ENCODE results near the gene RNF145. TPM values are rescaled to one million over a fixed set of nuclear protein-coding genes. Genes with fewer than 3 reads are reported as not detected.

RNF145 gene
- total RNA-seq, 4 donors from 2014 or later: 49.7 to 82.3 (median 72.3) TPM

DNA sequence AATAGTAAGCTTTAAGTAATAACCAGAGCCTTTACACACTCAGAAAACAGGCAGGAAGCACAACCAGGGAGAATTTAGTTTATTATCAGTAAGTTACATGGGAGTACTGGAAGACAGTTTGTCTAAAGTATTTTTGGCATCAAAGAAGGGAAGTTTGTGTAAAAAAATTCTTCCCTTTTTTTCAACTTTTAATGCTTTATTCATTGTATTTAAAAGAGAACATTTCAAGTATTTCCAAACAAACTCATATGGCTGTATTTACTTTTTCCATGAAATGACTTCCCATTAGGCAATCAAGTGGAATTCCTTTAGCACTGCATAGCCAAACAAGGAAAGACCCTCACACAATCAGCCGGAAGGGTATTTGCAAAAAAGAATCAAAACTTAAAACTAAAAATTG is 26.7 kb downstream of the RNF145 start:
- Histone ChIP-seq H3K36me3 (peaks cover 0 to 7% (median 0%) of the 10 kb centered on the region in 3 donors), H3K27ac (peak overlapping the region; percentile 53 to 77 (median 62)), H3K9me3 (no peaks in the 10 kb centered on the region), H3K4me1 (peaks cover 24 to 98% (median 65%) of the 10 kb centered on the region in 3 donors), H3K27me3 (no peaks in the 10 kb centered on the region), H3K4me3 (no peak overlapping the region)
- WGBS, 2 donors: 53 to 75% methylated on average over 1 of the region's 1 CpG
- intact Hi-C loops (cut with DNase I): no loop called here
- DNase-seq: no peak
- TF ChIP-seq, protein P1, sequence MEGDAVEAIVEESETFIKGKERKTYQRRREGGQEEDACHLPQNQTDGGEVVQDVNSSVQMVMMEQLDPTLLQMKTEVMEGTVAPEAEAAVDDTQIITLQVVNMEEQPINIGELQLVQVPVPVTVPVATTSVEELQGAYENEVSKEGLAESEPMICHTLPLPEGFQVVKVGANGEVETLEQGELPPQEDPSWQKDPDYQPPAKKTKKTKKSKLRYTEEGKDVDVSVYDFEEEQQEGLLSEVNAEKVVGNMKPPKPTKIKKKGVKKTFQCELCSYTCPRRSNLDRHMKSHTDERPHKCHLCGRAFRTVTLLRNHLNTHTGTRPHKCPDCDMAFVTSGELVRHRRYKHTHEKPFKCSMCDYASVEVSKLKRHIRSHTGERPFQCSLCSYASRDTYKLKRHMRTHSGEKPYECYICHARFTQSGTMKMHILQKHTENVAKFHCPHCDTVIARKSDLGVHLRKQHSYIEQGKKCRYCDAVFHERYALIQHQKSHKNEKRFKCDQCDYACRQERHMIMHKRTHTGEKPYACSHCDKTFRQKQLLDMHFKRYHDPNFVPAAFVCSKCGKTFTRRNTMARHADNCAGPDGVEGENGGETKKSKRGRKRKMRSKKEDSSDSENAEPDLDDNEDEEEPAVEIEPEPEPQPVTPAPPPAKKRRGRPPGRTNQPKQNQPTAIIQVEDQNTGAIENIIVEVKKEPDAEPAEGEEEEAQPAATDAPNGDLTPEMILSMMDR (IDR thresholded peaks at IDR 0.05): no peak
- TF ChIP-seq POLR2A (IDR thresholded peaks at IDR 0.05): no peak

DNA sequence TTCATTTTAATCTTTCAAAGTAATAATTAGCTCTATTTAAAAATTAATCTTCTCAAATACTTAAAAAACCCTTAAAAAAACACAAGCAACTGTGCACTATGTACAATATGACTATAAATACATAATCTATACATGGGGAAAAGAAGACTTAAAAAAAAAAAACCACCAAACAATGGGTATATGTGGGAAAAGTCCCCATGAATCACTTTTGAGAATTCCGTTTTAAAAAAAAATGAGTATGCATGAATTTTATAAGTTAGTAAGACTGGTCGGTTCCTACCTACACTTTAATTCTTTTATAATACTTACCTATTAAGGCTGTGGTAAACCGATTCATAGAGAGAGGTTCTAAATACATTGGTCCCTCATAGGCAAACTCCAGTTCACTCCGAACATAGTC is 27.7 kb downstream of the RNF145 start:
- 61 to 68% methylated on average over 4 of the region's 4 CpGs for WGBS, 2 donors
- peaks cover 17 to 98% (median 61%) of the 10 kb centered on the region in 3 donors for H3K4me1 ChIP-seq
- no peak for DNase-seq
- no peak overlapping the region for H3K4me3 ChIP-seq
- TF ChIP-seq, protein P1 (IDR thresholded peaks at IDR 0.05): no peak
- TF ChIP-seq POLR2A (IDR thresholded peaks at IDR 0.05): no peak
- H3K27me3 ChIP-seq: no peaks in the 10 kb centered on the region
- no peaks in the 10 kb centered on the region for H3K9me3 ChIP-seq
- H3K36me3 ChIP-seq: peaks cover 0 to 13% (median 0%) of the 10 kb centered on the region in 3 donors
- intact Hi-C loops (cut with DNase I): no loop called here
- peak overlapping the region in 3 of 4 donors; percentile 53 to 77 (median 69) for H3K27ac ChIP-seq

DNA sequence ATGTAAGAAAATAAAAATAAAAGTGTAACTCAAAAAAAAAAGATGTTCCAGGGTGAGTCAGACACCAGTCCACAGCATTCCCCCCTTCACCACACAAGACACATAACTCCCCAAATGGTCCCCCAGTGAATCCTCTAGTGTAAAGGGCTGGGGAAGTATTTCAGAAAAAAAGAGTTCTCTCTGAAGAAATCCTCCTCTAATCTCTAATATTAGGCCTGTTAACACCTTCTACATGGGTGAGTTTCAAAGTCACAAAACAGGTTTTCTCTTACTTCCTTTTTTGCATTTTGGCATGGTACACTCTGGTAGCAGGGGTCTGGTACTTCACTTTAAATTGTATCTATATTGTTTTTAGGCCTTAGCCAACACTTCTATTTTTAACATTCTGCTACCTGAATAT is 28.2 kb downstream of the RNF145 start:
- no peaks in the 10 kb centered on the region for H3K9me3 ChIP-seq
- DNase-seq: no peak
- H3K27ac ChIP-seq: peak overlapping the region in 3 of 4 donors; percentile 53 to 77 (median 69)
- no peak for TF ChIP-seq POLR2A (IDR thresholded peaks at IDR 0.05)
- TF ChIP-seq, protein P1 (IDR thresholded peaks at IDR 0.05): no peak
- no peak overlapping the region for H3K4me3 ChIP-seq
- intact Hi-C loops (cut with DNase I): no loop called here
- H3K36me3 ChIP-seq: peaks cover 0 to 18% (median 0%) of the 10 kb centered on the region in 3 donors
- H3K27me3 ChIP-seq: no peaks in the 10 kb centered on the region
- peaks cover 17 to 98% (median 59%) of the 10 kb centered on the region in 3 donors for H3K4me1 ChIP-seq

GRCh38 chr5:159179529-159180305 is 29.6 kb downstream of the RNF145 start:
- 40 to 42% methylated on average over 3 of the region's 3 CpGs for WGBS, 2 donors

GRCh38 chr5:159178978-159179377 is 30.4 kb downstream of the RNF145 start:
- 5 to 11% methylated on average over 2 of the region's 2 CpGs for WGBS, 2 donors
- Histone ChIP-seq H3K4me3 (no peak overlapping the region), H3K27ac (peak overlapping the region; percentile 42 to 77 (median 63)), H3K27me3 (no peaks in the 10 kb centered on the region), H3K4me1 (peaks cover 6 to 98% (median 58%) of the 10 kb centered on the region in 3 donors), H3K9me3 (no peaks in the 10 kb centered on the region), H3K36me3 (peaks cover 0 to 29% (median 0%) of the 10 kb centered on the region in 3 donors)
- TF ChIP-seq POLR2A (IDR thresholded peaks at IDR 0.05): no peak
- TF ChIP-seq, protein P1 (IDR thresholded peaks at IDR 0.05): no peak
- intact Hi-C loops (cut with DNase I): no loop called here
- DNase-seq: no peak

More at GRCh38 chr5:159179529-159180305, 29.6 kb downstream of the RNF145 start:
- TF ChIP-seq, protein P1 (IDR thresholded peaks at IDR 0.05): no peak
- TF ChIP-seq POLR2A (IDR thresholded peaks at IDR 0.05): no peak
- no peaks in the 10 kb centered on the region for H3K9me3 ChIP-seq
- no peak overlapping the region for H3K4me3 ChIP-seq
- H3K27me3 ChIP-seq: no peaks in the 10 kb centered on the region
- DNase-seq: no peak
- intact Hi-C loops (cut with DNase I): no loop called here
- peaks cover 6 to 98% (median 53%) of the 10 kb centered on the region in 3 donors for H3K4me1 ChIP-seq
- peaks cover 0 to 25% (median 0%) of the 10 kb centered on the region in 3 donors for H3K36me3 ChIP-seq
- H3K27ac ChIP-seq: peak overlapping the region; percentile 42 to 77 (median 63)

All from esophagus squamous epithelium (tissue), 5 donors.